ENCODE data around the gene RWDD2A. TPM values are rescaled to one million over a fixed set of nuclear protein-coding genes. Genes with fewer than 3 reads are reported as not detected.

Gene RWDD2A
- total and polyA plus RNA-seq, 4 donors = 1.9 to 5.5 (median 2.3) TPM

DNA sequence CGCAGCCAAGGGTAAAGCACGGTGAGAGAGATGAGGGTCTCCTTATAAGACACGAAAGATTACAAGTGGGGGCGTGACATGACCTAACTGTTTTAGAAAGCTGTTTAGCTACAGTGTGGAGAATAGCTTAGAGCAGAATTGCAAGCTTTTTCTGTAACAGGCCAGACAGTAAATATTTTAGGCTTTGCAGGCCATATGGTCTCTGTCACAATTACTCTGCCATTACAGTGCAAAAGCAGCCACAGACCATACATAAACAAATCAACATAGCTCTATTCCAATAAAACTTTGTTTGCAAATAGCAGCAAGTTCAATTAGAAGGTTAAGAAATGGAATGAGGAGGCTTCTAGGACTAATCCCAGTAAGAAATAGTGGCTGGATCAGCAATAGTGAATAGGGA lies 16.9 kb upstream of the RWDD2A start:
- H3K27me3 ChIP-seq (ENCODE audit: control insufficient read depth in 4 of 4, insufficient read depth in 4 of 4, low read length in 3 of 4) = no peaks in the 10 kb centered on the region
- no peak overlapping the region for H3K27ac ChIP-seq (ENCODE audit: low read depth in 1 of 2, low read length in 2 of 2)
- H3K9ac ChIP-seq (ENCODE audit: low read depth in 1 of 2, low read length in 2 of 2) = no peak overlapping the region
- H3K4me3 ChIP-seq (ENCODE audit: low read depth in 1 of 3, low read length in 3 of 3) = no peak overlapping the region
- H3K9me3 ChIP-seq (ENCODE audit: control insufficient read depth in 4 of 4, low read length in 3 of 4) = no peaks in the 10 kb centered on the region
- H3K4me1 ChIP-seq (ENCODE audit: control insufficient read depth in 4 of 4, insufficient read depth in 4 of 4, low read length in 3 of 4) = no peaks in the 10 kb centered on the region
- peaks cover 9 to 72% (median 51%) of the 10 kb centered on the region in 4 donors for H3K36me3 ChIP-seq (ENCODE audit: control insufficient read depth in 4 of 4, insufficient read depth in 3 of 4, low read depth in 1 of 4, low read length in 3 of 4)
- WGBS = 93% methylated on average over 4 of the region's 4 CpGs
- DNase-seq (ENCODE audit: low spot score) = no peak
- TF ChIP-seq JUND (IDR thresholded peaks at IDR 0.05) (no peak), EGR1 (IDR thresholded peaks at IDR 0.05; ENCODE audit: low read depth in 2 of 2) (no peak)

GRCh38 chr6:83180426-83180950 lies 12.7 kb upstream of the RWDD2A start:
- H3K4me1 ChIP-seq (ENCODE audit: control insufficient read depth in 4 of 4, insufficient read depth in 4 of 4, low read length in 3 of 4) = no peaks in the 10 kb centered on the region
- no peaks in the 10 kb centered on the region for H3K27me3 ChIP-seq (ENCODE audit: control insufficient read depth in 4 of 4, insufficient read depth in 4 of 4, low read length in 3 of 4)
- H3K9ac ChIP-seq (ENCODE audit: low read depth in 1 of 2, low read length in 2 of 2) = no peak overlapping the region
- H3K36me3 ChIP-seq (ENCODE audit: control insufficient read depth in 4 of 4, insufficient read depth in 3 of 4, low read depth in 1 of 4, low read length in 3 of 4) = peaks cover 6 to 67% (median 47%) of the 10 kb centered on the region in 4 donors
- H3K27ac ChIP-seq (ENCODE audit: low read depth in 1 of 2, low read length in 2 of 2) = no peak overlapping the region
- no peak overlapping the region for H3K4me3 ChIP-seq (ENCODE audit: low read depth in 1 of 3, low read length in 3 of 3)
- no peaks in the 10 kb centered on the region for H3K9me3 ChIP-seq (ENCODE audit: control insufficient read depth in 4 of 4, low read length in 3 of 4)
- no peak for DNase-seq (ENCODE audit: low spot score)
- TF ChIP-seq YY1 (IDR thresholded peaks at IDR 0.05) (no peak), JUND (IDR thresholded peaks at IDR 0.05) (no peak), NR2F2 (IDR thresholded peaks at IDR 0.05) (no peak), GABPA (IDR thresholded peaks at IDR 0.05 in 1 of 2, conservative IDR thresholded peaks at IDR 0.05 in 1 of 2) (no peak), RXRA (IDR thresholded peaks at IDR 0.05) (no peak), TAF1 (conservative IDR thresholded peaks at IDR 0.05) (no peak), HNF4A (conservative IDR thresholded peaks at IDR 0.05) (no peak), SP1 (IDR thresholded peaks at IDR 0.05) (no peak), RAD21 (IDR thresholded peaks at IDR 0.05) (no peak), FOXA2 (IDR thresholded peaks at IDR 0.05) (no peak), FOXA1 (IDR thresholded peaks at IDR 0.05) (no peak)
- TF ChIP-seq, protein P1, sequence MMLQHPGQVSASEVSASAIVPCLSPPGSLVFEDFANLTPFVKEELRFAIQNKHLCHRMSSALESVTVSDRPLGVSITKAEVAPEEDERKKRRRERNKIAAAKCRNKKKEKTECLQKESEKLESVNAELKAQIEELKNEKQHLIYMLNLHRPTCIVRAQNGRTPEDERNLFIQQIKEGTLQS (IDR thresholded peaks at IDR 0.05) = no peak
- TF ChIP-seq, protein P2, sequence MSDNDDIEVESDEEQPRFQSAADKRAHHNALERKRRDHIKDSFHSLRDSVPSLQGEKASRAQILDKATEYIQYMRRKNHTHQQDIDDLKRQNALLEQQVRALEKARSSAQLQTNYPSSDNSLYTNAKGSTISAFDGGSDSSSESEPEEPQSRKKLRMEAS (IDR thresholded peaks at IDR 0.05) = no peak
- TF ChIP-seq, protein P3, sequence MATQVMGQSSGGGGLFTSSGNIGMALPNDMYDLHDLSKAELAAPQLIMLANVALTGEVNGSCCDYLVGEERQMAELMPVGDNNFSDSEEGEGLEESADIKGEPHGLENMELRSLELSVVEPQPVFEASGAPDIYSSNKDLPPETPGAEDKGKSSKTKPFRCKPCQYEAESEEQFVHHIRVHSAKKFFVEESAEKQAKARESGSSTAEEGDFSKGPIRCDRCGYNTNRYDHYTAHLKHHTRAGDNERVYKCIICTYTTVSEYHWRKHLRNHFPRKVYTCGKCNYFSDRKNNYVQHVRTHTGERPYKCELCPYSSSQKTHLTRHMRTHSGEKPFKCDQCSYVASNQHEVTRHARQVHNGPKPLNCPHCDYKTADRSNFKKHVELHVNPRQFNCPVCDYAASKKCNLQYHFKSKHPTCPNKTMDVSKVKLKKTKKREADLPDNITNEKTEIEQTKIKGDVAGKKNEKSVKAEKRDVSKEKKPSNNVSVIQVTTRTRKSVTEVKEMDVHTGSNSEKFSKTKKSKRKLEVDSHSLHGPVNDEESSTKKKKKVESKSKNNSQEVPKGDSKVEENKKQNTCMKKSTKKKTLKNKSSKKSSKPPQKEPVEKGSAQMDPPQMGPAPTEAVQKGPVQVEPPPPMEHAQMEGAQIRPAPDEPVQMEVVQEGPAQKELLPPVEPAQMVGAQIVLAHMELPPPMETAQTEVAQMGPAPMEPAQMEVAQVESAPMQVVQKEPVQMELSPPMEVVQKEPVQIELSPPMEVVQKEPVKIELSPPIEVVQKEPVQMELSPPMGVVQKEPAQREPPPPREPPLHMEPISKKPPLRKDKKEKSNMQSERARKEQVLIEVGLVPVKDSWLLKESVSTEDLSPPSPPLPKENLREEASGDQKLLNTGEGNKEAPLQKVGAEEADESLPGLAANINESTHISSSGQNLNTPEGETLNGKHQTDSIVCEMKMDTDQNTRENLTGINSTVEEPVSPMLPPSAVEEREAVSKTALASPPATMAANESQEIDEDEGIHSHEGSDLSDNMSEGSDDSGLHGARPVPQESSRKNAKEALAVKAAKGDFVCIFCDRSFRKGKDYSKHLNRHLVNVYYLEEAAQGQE (IDR thresholded peaks at IDR 0.05) = no peak
- TF ChIP-seq, protein P4, sequence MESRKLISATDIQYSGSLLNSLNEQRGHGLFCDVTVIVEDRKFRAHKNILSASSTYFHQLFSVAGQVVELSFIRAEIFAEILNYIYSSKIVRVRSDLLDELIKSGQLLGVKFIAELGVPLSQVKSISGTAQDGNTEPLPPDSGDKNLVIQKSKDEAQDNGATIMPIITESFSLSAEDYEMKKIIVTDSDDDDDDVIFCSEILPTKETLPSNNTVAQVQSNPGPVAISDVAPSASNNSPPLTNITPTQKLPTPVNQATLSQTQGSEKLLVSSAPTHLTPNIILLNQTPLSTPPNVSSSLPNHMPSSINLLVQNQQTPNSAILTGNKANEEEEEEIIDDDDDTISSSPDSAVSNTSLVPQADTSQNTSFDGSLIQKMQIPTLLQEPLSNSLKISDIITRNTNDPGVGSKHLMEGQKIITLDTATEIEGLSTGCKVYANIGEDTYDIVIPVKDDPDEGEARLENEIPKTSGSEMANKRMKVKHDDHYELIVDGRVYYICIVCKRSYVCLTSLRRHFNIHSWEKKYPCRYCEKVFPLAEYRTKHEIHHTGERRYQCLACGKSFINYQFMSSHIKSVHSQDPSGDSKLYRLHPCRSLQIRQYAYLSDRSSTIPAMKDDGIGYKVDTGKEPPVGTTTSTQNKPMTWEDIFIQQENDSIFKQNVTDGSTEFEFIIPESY (IDR thresholded peaks at IDR 0.05) = no peak
